ENCODE results near the gene FER1L5.

GRCh38 chr2:96668771-96669170 is 26.2 kb downstream of the FER1L5 start:
- no peak for TF ChIP-seq CTCF (IDR thresholded peaks at IDR 0.05)
- TF ChIP-seq POLR2A (IDR thresholded peaks at IDR 0.05), result no peak

All from adrenal gland (tissue), 5 donors.